WTC11 (cell line): Measurements from ENCODE around the gene TFPI2.

Experiments
- ETV6 ChIP-seq: sonication (generic); formaldehyde crosslinking; IDR thresholded peaks from 2 replicates; pipeline ENCODE4 v1.8.1; 2022; ENCODE audit warnings: mild to moderate bottlenecking, missing genetic modification reagents
- FOXP1 ChIP-seq: sonication (generic); formaldehyde crosslinking; IDR thresholded peaks from 2 replicates; pipeline ENCODE4 v1.8.0; 2022; ENCODE audit warnings: missing genetic modification reagents, mild to moderate bottlenecking, moderate library complexity, borderline replicate concordance
- KAT7 ChIP-seq: sonication (generic); formaldehyde crosslinking; IDR thresholded peaks from 2 replicates; pipeline ENCODE4 v1.8.1; 2023; ENCODE audit warnings: missing genetic modification reagents, mild to moderate bottlenecking, borderline replicate concordance
- NR1H2 ChIP-seq: sonication (generic); formaldehyde crosslinking; IDR thresholded peaks from 2 replicates; pipeline ENCODE4 v1.9.0; 2021; ENCODE audit warnings: mild to moderate bottlenecking, moderate library complexity, missing genetic modification reagents
- ZNF232 ChIP-seq: sonication (generic); formaldehyde crosslinking; IDR thresholded peaks from 2 replicates; pipeline ENCODE4 v1.8.0; 2022; ENCODE audit warnings: mild to moderate bottlenecking, missing genetic modification reagents
- TF ChIP-seq, protein P1 (sequence below): fragments of 200-600 bp; IDR thresholded peaks from 2 replicates; pipeline ENCODE4 v1.8.0; 2022; ENCODE audit warnings: antibody characterized with exemption
- TF ChIP-seq, protein P2 (sequence below): fragments of 250-450 bp; sonication (Bioruptor Pico); IDR thresholded peaks from 2 replicates; pipeline ENCODE4 v1.9.0; 2021; ENCODE audit warnings: mild to moderate bottlenecking, borderline replicate concordance
- TF ChIP-seq, protein P3 (sequence below): sonication (generic); formaldehyde crosslinking; IDR thresholded peaks from 2 replicates; pipeline ENCODE4 v1.8.0; 2022; ENCODE audit warnings: mild to moderate bottlenecking, missing genetic modification reagents

DNA sequence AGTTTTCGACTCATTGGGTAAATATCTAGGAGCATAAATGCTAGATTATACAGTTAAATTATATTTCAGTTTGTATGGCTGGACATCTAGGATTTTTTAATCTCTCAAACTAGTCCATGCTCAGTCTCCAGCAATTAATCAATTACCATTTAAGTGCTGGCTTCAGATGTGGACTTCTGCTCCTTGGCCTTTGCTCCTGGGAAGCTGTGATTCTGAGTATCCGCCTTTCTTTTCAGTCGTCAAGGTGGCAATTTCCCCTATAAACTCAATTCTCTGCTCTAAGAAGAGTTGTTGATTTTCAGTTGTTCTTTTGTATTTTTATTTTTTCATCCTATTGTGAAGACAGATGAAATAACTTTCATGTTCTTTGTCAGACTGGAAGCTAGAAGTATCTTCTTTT, 23.7 kb downstream of the TFPI2 start:
- TF ChIP-seq, protein P1, sequence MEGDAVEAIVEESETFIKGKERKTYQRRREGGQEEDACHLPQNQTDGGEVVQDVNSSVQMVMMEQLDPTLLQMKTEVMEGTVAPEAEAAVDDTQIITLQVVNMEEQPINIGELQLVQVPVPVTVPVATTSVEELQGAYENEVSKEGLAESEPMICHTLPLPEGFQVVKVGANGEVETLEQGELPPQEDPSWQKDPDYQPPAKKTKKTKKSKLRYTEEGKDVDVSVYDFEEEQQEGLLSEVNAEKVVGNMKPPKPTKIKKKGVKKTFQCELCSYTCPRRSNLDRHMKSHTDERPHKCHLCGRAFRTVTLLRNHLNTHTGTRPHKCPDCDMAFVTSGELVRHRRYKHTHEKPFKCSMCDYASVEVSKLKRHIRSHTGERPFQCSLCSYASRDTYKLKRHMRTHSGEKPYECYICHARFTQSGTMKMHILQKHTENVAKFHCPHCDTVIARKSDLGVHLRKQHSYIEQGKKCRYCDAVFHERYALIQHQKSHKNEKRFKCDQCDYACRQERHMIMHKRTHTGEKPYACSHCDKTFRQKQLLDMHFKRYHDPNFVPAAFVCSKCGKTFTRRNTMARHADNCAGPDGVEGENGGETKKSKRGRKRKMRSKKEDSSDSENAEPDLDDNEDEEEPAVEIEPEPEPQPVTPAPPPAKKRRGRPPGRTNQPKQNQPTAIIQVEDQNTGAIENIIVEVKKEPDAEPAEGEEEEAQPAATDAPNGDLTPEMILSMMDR, result no peak
- TF ChIP-seq, protein P2, sequence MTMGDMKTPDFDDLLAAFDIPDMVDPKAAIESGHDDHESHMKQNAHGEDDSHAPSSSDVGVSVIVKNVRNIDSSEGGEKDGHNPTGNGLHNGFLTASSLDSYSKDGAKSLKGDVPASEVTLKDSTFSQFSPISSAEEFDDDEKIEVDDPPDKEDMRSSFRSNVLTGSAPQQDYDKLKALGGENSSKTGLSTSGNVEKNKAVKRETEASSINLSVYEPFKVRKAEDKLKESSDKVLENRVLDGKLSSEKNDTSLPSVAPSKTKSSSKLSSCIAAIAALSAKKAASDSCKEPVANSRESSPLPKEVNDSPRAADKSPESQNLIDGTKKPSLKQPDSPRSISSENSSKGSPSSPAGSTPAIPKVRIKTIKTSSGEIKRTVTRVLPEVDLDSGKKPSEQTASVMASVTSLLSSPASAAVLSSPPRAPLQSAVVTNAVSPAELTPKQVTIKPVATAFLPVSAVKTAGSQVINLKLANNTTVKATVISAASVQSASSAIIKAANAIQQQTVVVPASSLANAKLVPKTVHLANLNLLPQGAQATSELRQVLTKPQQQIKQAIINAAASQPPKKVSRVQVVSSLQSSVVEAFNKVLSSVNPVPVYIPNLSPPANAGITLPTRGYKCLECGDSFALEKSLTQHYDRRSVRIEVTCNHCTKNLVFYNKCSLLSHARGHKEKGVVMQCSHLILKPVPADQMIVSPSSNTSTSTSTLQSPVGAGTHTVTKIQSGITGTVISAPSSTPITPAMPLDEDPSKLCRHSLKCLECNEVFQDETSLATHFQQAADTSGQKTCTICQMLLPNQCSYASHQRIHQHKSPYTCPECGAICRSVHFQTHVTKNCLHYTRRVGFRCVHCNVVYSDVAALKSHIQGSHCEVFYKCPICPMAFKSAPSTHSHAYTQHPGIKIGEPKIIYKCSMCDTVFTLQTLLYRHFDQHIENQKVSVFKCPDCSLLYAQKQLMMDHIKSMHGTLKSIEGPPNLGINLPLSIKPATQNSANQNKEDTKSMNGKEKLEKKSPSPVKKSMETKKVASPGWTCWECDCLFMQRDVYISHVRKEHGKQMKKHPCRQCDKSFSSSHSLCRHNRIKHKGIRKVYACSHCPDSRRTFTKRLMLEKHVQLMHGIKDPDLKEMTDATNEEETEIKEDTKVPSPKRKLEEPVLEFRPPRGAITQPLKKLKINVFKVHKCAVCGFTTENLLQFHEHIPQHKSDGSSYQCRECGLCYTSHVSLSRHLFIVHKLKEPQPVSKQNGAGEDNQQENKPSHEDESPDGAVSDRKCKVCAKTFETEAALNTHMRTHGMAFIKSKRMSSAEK, result no peak
- TF ChIP-seq ETV6 (CRISPR knock-in tag), result no peak
- no peak for TF ChIP-seq KAT7
- no peak for TF ChIP-seq FOXP1 (CRISPR knock-in tag)
- TF ChIP-seq, protein P3, sequence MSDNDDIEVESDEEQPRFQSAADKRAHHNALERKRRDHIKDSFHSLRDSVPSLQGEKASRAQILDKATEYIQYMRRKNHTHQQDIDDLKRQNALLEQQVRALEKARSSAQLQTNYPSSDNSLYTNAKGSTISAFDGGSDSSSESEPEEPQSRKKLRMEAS (CRISPR knock-in tag), result no peak
- TF ChIP-seq NR1H2, result no peak
- TF ChIP-seq ZNF232, result no peak
